CD4-positive, CD25-positive, alpha-beta regulatory T cell (primary cell): ENCODE measurements around the gene DACH1. TPM values are rescaled to one million over a fixed set of nuclear protein-coding genes. Genes with fewer than 3 reads are reported as not detected.

ENCODE experiments used
- ATAC-seq, 2 donors: fragments of 150-1000 bp; cut with Tn5 transposase; one replicate each; pipeline ENCODE4 v1.10.0; 2021; ENCODE audit warnings: low read depth in 2 of 2, moderate number of reproducible peaks in 2 of 2, moderate library complexity in 1 of 2
- DNase-seq, 3 donors: peaks; one replicate each; pipeline versions ENCODE4 v3.0.0 to v3.0.0-alpha.2; 2012 to 2022; ENCODE audit warnings: mixed read lengths in 1 of 3
- H3K27ac ChIP-seq: one replicate; pipeline ENCODE4 v1.7.0; 2013; ENCODE audit warnings: mild to moderate bottlenecking, low read length; ENCODE audit not compliant: insufficient read depth, poor library complexity, severe bottlenecking
- H3K27me3 ChIP-seq: one replicate; pipeline ENCODE4 v1.7.0; 2013; ENCODE audit warnings: low read length; ENCODE audit not compliant: control insufficient read depth, insufficient read depth
- H3K36me3 ChIP-seq: one replicate; pipeline ENCODE4 v1.7.0; 2013; ENCODE audit warnings: mild to moderate bottlenecking, low read length, moderate library complexity; ENCODE audit not compliant: control insufficient read depth, insufficient read depth
- H3K4me1 ChIP-seq: 2 replicates; pipeline ENCODE4 v1.7.0; 2013; ENCODE audit warnings: mild to moderate bottlenecking, low read length; ENCODE audit not compliant: insufficient read depth, control insufficient read depth, poor library complexity, severe bottlenecking
- H3K4me3 ChIP-seq: one replicate; pipeline ENCODE4 v1.7.0; 2013; ENCODE audit warnings: low read depth, mild to moderate bottlenecking, low read length, moderate library complexity
- H3K9me3 ChIP-seq, 2 experiments: 1 replicate in 1 of 2; 2 replicates in 1 of 2; pipeline ENCODE4 v1.7.0; 2013; ENCODE audit warnings: low read length in 2 of 2, mild to moderate bottlenecking in 1 of 2, moderate library complexity in 1 of 2; ENCODE audit not compliant: control insufficient read depth in 2 of 2
- H3K27ac Mint-ChIP-seq, 3 donors: one replicate each; pipeline ENCODE4 v1.8.0; 2020 to 2022; ENCODE audit warnings: mild to moderate bottlenecking in 3 of 3, mixed read lengths in 3 of 3, moderate library complexity in 2 of 3
- H3K27me3 Mint-ChIP-seq: one replicate; pipeline ENCODE4 v1.8.0; 2022; ENCODE audit warnings: mild to moderate bottlenecking, mixed read lengths
- H3K36me3 Mint-ChIP-seq: one replicate; pipeline ENCODE4 v1.8.0; 2020; ENCODE audit warnings: mixed read lengths
- H3K4me1 Mint-ChIP-seq, 4 donors: one replicate each; pipeline ENCODE4 v1.8.0; 2020 to 2022; ENCODE audit warnings: mixed read lengths in 4 of 4, mild to moderate bottlenecking in 1 of 4
- H3K4me3 Mint-ChIP-seq, 4 donors: one replicate each; pipeline ENCODE4 v1.8.0; 2020 to 2022; ENCODE audit warnings: mild to moderate bottlenecking in 4 of 4, mixed read lengths in 4 of 4, moderate library complexity in 3 of 4
- H3K9me3 Mint-ChIP-seq, 7 donors: one replicate each; pipeline ENCODE4 v1.8.0; 2020 to 2022; ENCODE audit warnings: mixed read lengths in 7 of 7, mild to moderate bottlenecking in 3 of 7, moderate library complexity in 2 of 7
- polyA plus RNA-seq, 4 donors: library from polyadenylated mRNA; unstranded; fragments of 300-500 nt; fragmentation: Illumina TruSeq; gene quantifications; one replicate each; pipeline ENCODE4 v1.2.3, GENCODE V29; 2021
- total RNA-seq: library from RNA; stranded (reverse); gene quantifications from one replicate; pipeline ENCODE4 v1.2.3, GENCODE V29; 2022

DACH1 gene
- total and polyA plus RNA-seq, 5 donors from 2014 or later = 0.47 TPM; not detected in 4

DNA sequence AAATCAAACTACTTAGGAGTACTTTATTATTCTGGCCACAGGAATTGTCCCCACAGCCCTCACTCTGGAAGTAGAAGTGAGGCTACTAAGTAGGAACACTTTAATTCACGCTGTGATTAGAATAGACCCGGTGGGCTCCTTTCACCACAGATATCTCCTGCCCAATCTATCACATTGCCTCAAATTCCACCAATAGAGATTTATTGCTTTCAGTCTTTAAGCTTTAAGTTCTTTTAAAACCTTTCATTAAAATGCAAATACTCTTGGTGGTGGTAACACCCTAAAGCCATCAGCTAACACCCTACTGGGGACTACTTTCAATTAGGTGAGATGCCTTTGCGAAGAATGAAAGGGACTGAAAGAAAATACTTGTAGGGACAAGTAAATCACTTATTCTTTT lies 181.9 kb downstream of the DACH1 start:
- Mint-ChIP-seq H3K4me1 (no peaks in the 10 kb centered on the region), H3K27ac (no peak overlapping the region)
- no peaks in the 10 kb centered on the region for H3K27me3 ChIP-seq

DNA sequence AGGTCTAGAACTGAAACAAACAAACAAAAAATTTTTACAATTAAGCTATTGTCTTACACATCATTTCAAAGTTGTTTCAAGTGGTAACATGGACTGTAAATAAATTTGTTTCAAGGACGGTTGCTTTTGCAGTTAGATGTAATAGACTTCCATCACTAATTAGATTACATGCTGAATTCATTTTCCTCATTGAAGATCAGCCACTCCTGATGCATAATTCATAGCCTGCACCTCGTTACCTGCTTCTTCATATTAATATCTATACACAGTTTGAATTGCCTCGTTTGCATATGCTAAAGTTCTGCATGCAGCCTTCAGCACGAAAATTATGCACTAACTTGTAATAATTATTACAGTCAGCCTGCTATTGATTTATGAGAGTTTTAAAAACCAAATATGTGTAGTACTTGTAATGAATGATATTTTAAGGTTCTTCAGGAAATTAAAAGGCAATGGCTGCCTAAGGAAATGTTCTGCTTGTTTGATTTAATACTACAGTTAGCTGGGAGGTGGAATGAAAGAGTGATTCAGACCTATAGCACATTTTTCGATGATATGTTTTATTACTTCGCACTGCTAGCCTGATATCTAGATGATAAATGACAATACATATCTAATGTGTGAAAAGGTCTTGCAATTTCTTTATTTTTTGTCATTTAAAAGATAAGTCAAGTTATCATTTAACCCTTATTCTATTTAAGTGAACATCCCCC lies 184.9 kb downstream of the DACH1 start:
- Mint-ChIP-seq H3K27me3 (no peaks in the 10 kb centered on the region), H3K9me3 (peaks cover 0 to 11% (median 2%) of the 10 kb centered on the region in 7 donors), H3K36me3 (no peaks in the 10 kb centered on the region), H3K27ac (no peak overlapping the region), H3K4me1 (no peaks in the 10 kb centered on the region), H3K4me3 (no peak overlapping the region)
- H3K4me3 ChIP-seq = no peak overlapping the region
- DNase-seq = no peak
- no peaks in the 10 kb centered on the region for H3K27me3 ChIP-seq
- H3K27ac ChIP-seq = no peak overlapping the region
- no peak for ATAC-seq
- peaks cover 0 to 4% of the 10 kb centered on the region in 2 experiments for H3K9me3 ChIP-seq
- no peaks in the 10 kb centered on the region for H3K36me3 ChIP-seq
- no peaks in the 10 kb centered on the region for H3K4me1 ChIP-seq

More for the DNA sequence above, 181.9 kb downstream of the DACH1 start:
- ATAC-seq = no peak
- Histone ChIP-seq H3K27ac (no peak overlapping the region), H3K9me3 (no peaks in the 10 kb centered on the region), H3K4me3 (no peak overlapping the region), H3K4me1 (no peaks in the 10 kb centered on the region), H3K36me3 (no peaks in the 10 kb centered on the region)
- Mint-ChIP-seq H3K9me3 (peaks cover 0 to 8% (median 3%) of the 10 kb centered on the region in 7 donors), H3K36me3 (no peaks in the 10 kb centered on the region), H3K4me3 (no peak overlapping the region), H3K27me3 (no peaks in the 10 kb centered on the region)
- DNase-seq = no peak

DNA sequence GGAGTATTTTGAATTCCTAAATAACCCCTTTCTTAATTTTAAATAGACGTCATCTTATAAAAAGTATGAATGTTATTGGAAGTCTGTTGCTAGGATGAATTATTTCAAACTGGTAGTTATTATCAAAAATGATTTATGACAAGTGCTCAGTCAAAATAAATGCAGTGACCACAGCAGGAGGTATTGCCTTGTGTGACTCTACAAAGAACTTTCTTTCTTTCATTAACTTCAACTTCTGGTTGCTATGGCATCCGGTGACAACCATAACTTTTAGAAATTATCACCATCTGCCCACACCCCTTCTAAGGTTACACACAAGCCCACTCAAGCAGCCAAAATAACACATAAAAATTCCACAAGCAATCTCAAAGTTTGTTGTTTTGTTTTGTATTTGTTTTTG lies 189.9 kb downstream of the DACH1 start:
- no peak overlapping the region for H3K27ac ChIP-seq
- Mint-ChIP-seq H3K27ac (no peak overlapping the region), H3K9me3 (peaks cover 0 to 7% (median 0%) of the 10 kb centered on the region in 7 donors), H3K27me3 (no peaks in the 10 kb centered on the region), H3K4me1 (no peaks in the 10 kb centered on the region), H3K36me3 (no peaks in the 10 kb centered on the region), H3K4me3 (no peak overlapping the region)
- no peaks in the 10 kb centered on the region for H3K4me1 ChIP-seq
- no peaks in the 10 kb centered on the region for H3K36me3 ChIP-seq
- no peak for ATAC-seq
- H3K9me3 ChIP-seq = peaks cover 0 to 4% of the 10 kb centered on the region in 2 experiments
- no peaks in the 10 kb centered on the region for H3K27me3 ChIP-seq
- DNase-seq = no peak
- H3K4me3 ChIP-seq = no peak overlapping the region

DNA sequence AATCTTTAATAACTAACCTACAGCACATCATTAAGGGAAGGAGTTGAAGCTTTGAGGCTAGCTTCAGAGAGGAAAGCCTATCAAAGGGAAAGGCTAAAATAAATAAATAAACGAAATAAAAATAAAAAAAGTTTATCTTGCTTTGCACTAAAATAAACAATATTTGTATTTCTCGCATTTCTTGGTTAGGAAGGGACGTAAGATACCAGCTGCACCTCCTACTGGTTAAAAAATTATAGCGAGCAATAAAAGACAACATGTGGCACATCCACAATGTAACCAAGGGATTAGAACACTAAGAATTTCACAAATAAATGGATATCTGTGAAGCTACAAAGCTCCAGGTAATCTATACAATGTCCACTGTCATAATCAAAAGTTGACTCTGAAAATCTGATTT lies 194.5 kb downstream of the DACH1 start:
- Histone ChIP-seq H3K27me3 (no peaks in the 10 kb centered on the region), H3K36me3 (no peaks in the 10 kb centered on the region), H3K27ac (no peak overlapping the region), H3K9me3 (no peaks in the 10 kb centered on the region), H3K4me1 (no peaks in the 10 kb centered on the region), H3K4me3 (no peak overlapping the region)
- H3K4me1 Mint-ChIP-seq = no peaks in the 10 kb centered on the region
- no peaks in the 10 kb centered on the region for H3K36me3 Mint-ChIP-seq
- no peak for ATAC-seq
- peaks cover 0 to 4% (median 0%) of the 10 kb centered on the region in 7 donors for H3K9me3 Mint-ChIP-seq
- DNase-seq = no peak
- no peaks in the 10 kb centered on the region for H3K27me3 Mint-ChIP-seq
- H3K27ac Mint-ChIP-seq = no peak overlapping the region
- no peak overlapping the region for H3K4me3 Mint-ChIP-seq

DNA sequence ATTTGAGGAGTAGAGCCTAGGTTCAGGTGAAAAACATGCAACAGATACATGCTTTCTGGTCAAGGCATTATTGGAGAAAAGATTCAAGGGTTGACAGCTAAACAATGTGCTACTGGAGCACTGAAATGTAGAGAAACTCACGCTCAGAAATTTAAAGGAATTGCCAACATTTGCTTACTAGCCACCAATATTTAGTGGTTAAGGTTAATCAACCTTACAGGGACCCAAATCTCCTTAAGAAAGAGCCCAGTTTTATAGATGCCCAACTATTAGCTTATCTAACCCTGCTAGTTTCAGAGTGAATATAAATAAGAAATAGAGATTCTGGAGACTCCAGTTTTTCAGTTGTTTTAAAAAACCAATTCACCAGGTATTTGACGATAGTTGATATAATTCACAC lies 203.6 kb downstream of the DACH1 start:
- H3K27me3 Mint-ChIP-seq = no peaks in the 10 kb centered on the region
- Histone ChIP-seq H3K4me3 (no peak overlapping the region), H3K36me3 (no peaks in the 10 kb centered on the region), H3K27me3 (no peaks in the 10 kb centered on the region), H3K27ac (no peak overlapping the region), H3K4me1 (no peaks in the 10 kb centered on the region), H3K9me3 (no peaks in the 10 kb centered on the region)
- H3K4me1 Mint-ChIP-seq = no peaks in the 10 kb centered on the region
- H3K36me3 Mint-ChIP-seq = no peaks in the 10 kb centered on the region
- H3K4me3 Mint-ChIP-seq = no peak overlapping the region
- no peaks in the 10 kb centered on the region for H3K9me3 Mint-ChIP-seq
- no peak overlapping the region for H3K27ac Mint-ChIP-seq
- ATAC-seq = no peak
- no peak for DNase-seq

DNA sequence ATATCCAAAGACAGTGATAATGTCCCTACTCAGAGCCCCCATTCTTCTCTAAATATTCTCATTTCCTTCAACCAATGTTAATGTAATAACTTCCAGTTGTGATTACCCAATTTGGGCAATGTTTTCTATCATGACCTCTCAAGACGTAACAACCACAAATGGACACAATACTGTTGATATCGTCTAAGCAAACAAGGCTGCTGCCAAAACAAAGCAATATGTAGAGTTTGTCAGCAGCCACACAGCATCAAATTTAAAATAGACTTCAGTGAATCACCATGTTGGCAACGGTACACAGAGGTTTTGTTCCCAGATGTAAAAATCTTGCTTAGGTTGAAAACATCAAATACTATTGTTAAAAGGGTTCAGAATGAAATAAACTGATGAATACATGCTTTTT lies 205.1 kb downstream of the DACH1 start:
- H3K36me3 Mint-ChIP-seq = no peaks in the 10 kb centered on the region
- no peak for ATAC-seq

DNA sequence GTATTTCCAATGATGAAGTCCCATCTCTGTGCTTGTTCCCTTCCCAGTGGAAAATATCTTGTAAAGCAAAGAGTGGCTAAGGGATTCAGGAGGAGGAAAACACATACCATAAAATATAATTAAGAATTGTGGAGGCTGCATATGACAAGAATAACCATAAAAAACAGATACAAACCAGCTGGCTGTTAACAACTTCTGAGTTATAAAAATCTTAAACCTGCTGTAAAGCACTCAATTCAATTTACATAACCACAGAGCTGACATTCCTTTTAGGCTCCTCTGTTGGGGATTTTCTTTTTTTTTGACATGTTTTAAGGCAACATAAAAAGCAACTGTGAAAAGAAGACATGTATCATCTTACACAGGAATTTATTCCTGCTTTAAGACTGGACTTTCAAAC lies 207.6 kb downstream of the DACH1 start:
- Histone ChIP-seq H3K27me3 (no peaks in the 10 kb centered on the region), H3K4me1 (no peaks in the 10 kb centered on the region), H3K27ac (no peak overlapping the region), H3K4me3 (no peak overlapping the region), H3K9me3 (no peaks in the 10 kb centered on the region), H3K36me3 (no peaks in the 10 kb centered on the region)
- Mint-ChIP-seq H3K36me3 (no peaks in the 10 kb centered on the region), H3K27me3 (no peaks in the 10 kb centered on the region), H3K4me3 (no peak overlapping the region), H3K4me1 (no peaks in the 10 kb centered on the region), H3K9me3 (peaks cover 0 to 2% (median 0%) of the 10 kb centered on the region in 7 donors), H3K27ac (no peak overlapping the region)
- no peak for ATAC-seq
- DNase-seq = no peak

More for the DNA sequence above, 205.1 kb downstream of the DACH1 start:
- H3K4me1 Mint-ChIP-seq = no peaks in the 10 kb centered on the region
- no peak for DNase-seq
- no peak overlapping the region for H3K27ac ChIP-seq
- H3K4me3 Mint-ChIP-seq = no peak overlapping the region
- H3K36me3 ChIP-seq = no peaks in the 10 kb centered on the region
- no peaks in the 10 kb centered on the region for H3K9me3 ChIP-seq
- H3K27me3 Mint-ChIP-seq = no peaks in the 10 kb centered on the region
- no peak overlapping the region for H3K4me3 ChIP-seq
- no peaks in the 10 kb centered on the region for H3K4me1 ChIP-seq
- no peak overlapping the region for H3K27ac Mint-ChIP-seq
- H3K27me3 ChIP-seq = no peaks in the 10 kb centered on the region
- no peaks in the 10 kb centered on the region for H3K9me3 Mint-ChIP-seq

DNA sequence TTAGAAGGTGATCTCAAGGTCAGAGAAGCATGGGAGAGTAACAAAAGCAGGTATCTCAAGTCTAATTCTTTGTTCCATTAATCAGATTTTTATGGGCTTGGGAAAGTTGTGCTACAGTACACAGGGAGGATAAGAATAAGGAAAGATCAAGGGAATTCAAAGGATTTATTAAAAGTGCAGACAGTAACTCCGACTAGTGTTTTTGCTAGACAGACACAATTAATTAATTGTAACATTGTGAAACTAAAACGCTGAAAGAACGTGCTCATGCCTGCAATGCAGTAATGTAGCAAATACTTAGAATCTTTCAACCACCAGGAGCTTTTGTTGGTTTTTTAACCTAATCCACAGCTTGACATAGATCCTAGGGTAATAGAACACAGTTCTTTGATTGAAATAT lies 221.5 kb downstream of the DACH1 start:
- Mint-ChIP-seq H3K27ac (no peak overlapping the region), H3K9me3 (peaks cover 0 to 13% (median 0%) of the 10 kb centered on the region in 7 donors), H3K4me3 (no peak overlapping the region), H3K27me3 (no peaks in the 10 kb centered on the region), H3K4me1 (no peaks in the 10 kb centered on the region), H3K36me3 (no peaks in the 10 kb centered on the region)
- H3K9me3 ChIP-seq = no peaks in the 10 kb centered on the region
- H3K4me3 ChIP-seq = no peak overlapping the region
- H3K27ac ChIP-seq = no peak overlapping the region
- no peak for DNase-seq
- no peaks in the 10 kb centered on the region for H3K27me3 ChIP-seq
- H3K36me3 ChIP-seq = no peaks in the 10 kb centered on the region
- no peaks in the 10 kb centered on the region for H3K4me1 ChIP-seq
- no peak for ATAC-seq
